IMR-90 (cell line): ENCODE results near the gene CLPX. TPM values are rescaled to one million over a fixed set of nuclear protein-coding genes. Genes with fewer than 3 reads are reported as not detected.

Experiments
- ATAC-seq: fragments of 200-7000 bp; cut with Tn5 transposase; 2 replicates; pipeline ENCODE4 v1.9.1; 2020; ENCODE audit warnings: low read depth, mild to moderate bottlenecking, moderate library complexity
- BruUV-seq: library from RNA; stranded (reverse); fragments of 400-500 nt; replicated peaks from 2 replicates; lab custom pipeline; 2021; lab: Mats Ljungman, UMichigan
- CTCF ChIA-PET: fragments of 300-600 bp; formaldehyde crosslinking; extraction: SDS; loops from one replicate; lab custom pipeline; 2021; ENCODE audit warnings: antibody characterized with exemption; lab: Yijun Ruan, JAX
- POLR2A ChIA-PET: fragments of 300-600 bp; sonication (Branson Sonifier 250); formaldehyde crosslinking; loops from one replicate; lab custom pipeline; 2022; ENCODE audit warnings: antibody characterized with exemption; ENCODE audit not compliant: unreplicated experiment; lab: Charles Lee
- DNase-seq: peaks from one replicate; pipeline ENCODE4 v3.0.0; 2013
- H2AFZ ChIP-seq: replicated peaks from 2 replicates; pipeline ENCODE3; 2013; ENCODE audit warnings: low read length, mild to moderate bottlenecking; ENCODE audit not compliant: poor library complexity
- H2AK5ac ChIP-seq: 2 replicates; pipeline ENCODE4 v1.6.1; 2013; ENCODE audit warnings: low read depth, low read length, inconsistent platforms
- H2AK9ac ChIP-seq: replicated peaks from 2 replicates; pipeline ENCODE3; 2013; ENCODE audit warnings: mild to moderate bottlenecking, low read depth, low read length, moderate library complexity; ENCODE audit not compliant: poor library complexity
- H2BK120ac ChIP-seq: 2 replicates; pipeline ENCODE4 v1.6.1; 2013; ENCODE audit warnings: low read depth, low read length, inconsistent platforms
- H2BK15ac ChIP-seq: 3 replicates; pipeline ENCODE4 v1.6.1; 2013; ENCODE audit warnings: low read depth, low read length, inconsistent platforms
- H2BK20ac ChIP-seq: 2 replicates; pipeline ENCODE4 v1.6.1; 2013; ENCODE audit warnings: low read depth, mild to moderate bottlenecking, inconsistent platforms, low read length, moderate library complexity
- H2BK5ac ChIP-seq: 2 replicates; pipeline ENCODE4 v1.6.1; 2013; ENCODE audit warnings: mild to moderate bottlenecking, low read depth, low read length, inconsistent platforms; ENCODE audit not compliant: poor library complexity, severe bottlenecking
- H3K14ac ChIP-seq: replicated peaks from 2 replicates; pipeline ENCODE4 v1.6.1; 2013; ENCODE audit warnings: low read depth, low read length, inconsistent platforms
- H3K18ac ChIP-seq: 2 replicates; pipeline ENCODE4 v1.6.1; 2013; ENCODE audit warnings: low read depth, low read length, control low read depth
- H3K23ac ChIP-seq: 2 replicates; pipeline ENCODE4 v1.6.1; 2013; ENCODE audit warnings: low read depth, low read length, inconsistent platforms
- H3K27ac ChIP-seq: 2 replicates; pipeline ENCODE4 v1.5.1; 2013; ENCODE audit warnings: mild to moderate bottlenecking, control low read depth, low read length; ENCODE audit not compliant: insufficient read depth
- H3K27me3 ChIP-seq: 2 replicates; pipeline ENCODE4 v1.6.1; 2013; ENCODE audit warnings: low read length; ENCODE audit not compliant: control insufficient read depth, insufficient read depth
- H3K36me3 ChIP-seq: 2 replicates; pipeline ENCODE4 v1.6.1; 2013; ENCODE audit warnings: low read length, mixed read lengths; ENCODE audit not compliant: control insufficient read depth, insufficient read depth
- H3K4ac ChIP-seq: 2 replicates; pipeline ENCODE4 v1.6.1; 2013; ENCODE audit warnings: low read depth, low read length, inconsistent platforms
- H3K4me1 ChIP-seq: 2 replicates; pipeline ENCODE4 v1.6.1; 2013; ENCODE audit warnings: low read length, mixed read lengths; ENCODE audit not compliant: control insufficient read depth, insufficient read depth
- H3K4me2 ChIP-seq: 2 replicates; pipeline ENCODE4 v1.6.1; 2013; ENCODE audit warnings: low read depth, mild to moderate bottlenecking, control low read depth, low read length, moderate library complexity
- H3K4me3 ChIP-seq: 2 replicates; pipeline ENCODE4 v1.5.1; 2013; ENCODE audit warnings: low read depth, mild to moderate bottlenecking, control low read depth, low read length, moderate library complexity; ENCODE audit not compliant: insufficient read depth
- H3K56ac ChIP-seq: 2 replicates; pipeline ENCODE4 v1.6.1; 2013; ENCODE audit warnings: low read length, inconsistent platforms; ENCODE audit not compliant: insufficient read depth; ENCODE audit errors: extremely low read depth
- H3K79me1 ChIP-seq, 2 experiments: 2 replicates each; pipeline ENCODE4 v1.6.1; 2013; ENCODE audit warnings: low read length in 2 of 2, inconsistent platforms in 1 of 2, low read depth in 1 of 2
- H3K9ac ChIP-seq: 2 replicates; pipeline ENCODE4 v1.6.1; 2013; ENCODE audit warnings: low read depth, low read length, control low read depth
- H3K9me1 ChIP-seq: 2 replicates; pipeline ENCODE4 v1.6.1; 2013; ENCODE audit warnings: low read length, inconsistent platforms; ENCODE audit not compliant: insufficient read depth
- H3K9me3 ChIP-seq: 2 replicates; pipeline ENCODE4 v1.6.1; 2013; ENCODE audit warnings: low read length; ENCODE audit not compliant: control insufficient read depth, insufficient read depth
- H4K20me1 ChIP-seq: 2 replicates; pipeline ENCODE4 v1.6.1; 2013; ENCODE audit warnings: low read length, inconsistent platforms; ENCODE audit not compliant: insufficient read depth
- H4K5ac ChIP-seq: 2 replicates; pipeline ENCODE4 v1.6.1; 2013; ENCODE audit warnings: mild to moderate bottlenecking, low read depth, low read length, control low read depth
- H4K8ac ChIP-seq, 2 experiments: 2 replicates each; pipeline ENCODE4 v1.6.1; 2013; ENCODE audit warnings: low read depth in 2 of 2, low read length in 2 of 2, control low read depth in 1 of 2, inconsistent platforms in 1 of 2
- H4K91ac ChIP-seq: 2 replicates; pipeline ENCODE4 v1.6.1; 2013; ENCODE audit warnings: low read depth, low read length, inconsistent platforms; ENCODE audit not compliant: insufficient read depth
- BHLHE40 ChIP-seq: fragments of 150-350 bp; IDR thresholded peaks from 2 replicates; pipeline ENCODE4 v1.6.1; 2016; ENCODE audit warnings: mild to moderate bottlenecking, low read depth, low read length
- CEBPB ChIP-seq: IDR thresholded peaks from 2 replicates; pipeline ENCODE4 v1.6.1; 2012; ENCODE audit warnings: low read depth, low read length, improper control_type of control experiment
- CHD1 ChIP-seq: IDR thresholded peaks from 2 replicates; pipeline ENCODE4 v1.6.1; 2012; ENCODE audit warnings: low read depth, low read length, improper control_type of control experiment
- CTCF ChIP-seq: conservative IDR thresholded peaks from 2 replicates; pipeline ENCODE4 v1.5.1; 2012; ENCODE audit warnings: mild to moderate bottlenecking, low read depth, low read length, improper control_type of control experiment
- ELK1 ChIP-seq: fragments of 150-350 bp; IDR thresholded peaks from 2 replicates; pipeline ENCODE4 v1.6.1; 2016; ENCODE audit warnings: low read depth, mild to moderate bottlenecking, low read length, moderate library complexity, borderline replicate concordance
- FOS ChIP-seq: fragments of 150-350 bp; IDR thresholded peaks from 2 replicates; pipeline ENCODE4 v1.6.1; 2016; ENCODE audit warnings: low read depth, low read length
- MAFK ChIP-seq: IDR thresholded peaks from 2 replicates; pipeline ENCODE4 v1.6.1; 2012; ENCODE audit warnings: low read depth, low read length, improper control_type of control experiment
- MAZ ChIP-seq: IDR thresholded peaks from 2 replicates; pipeline ENCODE4 v1.6.1; 2012; ENCODE audit warnings: low read depth, mild to moderate bottlenecking, low read length, improper control_type of control experiment, moderate library complexity, borderline replicate concordance
- MXI1 ChIP-seq: IDR thresholded peaks from 2 replicates; pipeline ENCODE4 v1.6.1; 2012; ENCODE audit warnings: low read depth, mild to moderate bottlenecking, low read length, moderate library complexity, borderline replicate concordance
- RAD21 ChIP-seq: IDR thresholded peaks from 2 replicates; pipeline ENCODE4 v1.6.1; 2012; ENCODE audit warnings: low read length, improper control_type of control experiment
- RCOR1 ChIP-seq: IDR thresholded peaks from 2 replicates; pipeline ENCODE4 v1.6.1; 2012; ENCODE audit warnings: mild to moderate bottlenecking, low read length, improper control_type of control experiment; ENCODE audit not compliant: insufficient replicate concordance
- SMC3 ChIP-seq: fragments of 150-350 bp; IDR thresholded peaks from 2 replicates; pipeline ENCODE4 v1.6.1; 2016; ENCODE audit warnings: low read depth, mild to moderate bottlenecking, antibody characterized with exemption, low read length, moderate library complexity
- USF2 ChIP-seq: fragments of 150-350 bp; IDR thresholded peaks from 2 replicates; pipeline ENCODE4 v1.6.1; 2017; ENCODE audit warnings: mild to moderate bottlenecking, antibody characterized with exemption, low read length, low read depth
- WGBS, 2 experiments: methylation state at CpG; one replicate each; pipeline versions ENCODE4 v1.1.5 to v1.1.7; 2013; ENCODE audit warnings: missing lambda C conversion rate in 2 of 2; ENCODE audit not compliant: insufficient read length in 1 of 2; ENCODE audit errors: extremely low coverage in 2 of 2; 5-methylcytosine and 5-hydroxymethylcytosine counted together
- dilution Hi-C: fragments of 300-500 bp; cut with HindIII; formaldehyde crosslinking; loops from one replicate; pipeline ENCODE4 v1.14.3; 2018; ENCODE audit warnings: low sequenced_read_pairs; ENCODE audit not compliant: unreplicated experiment
- in situ Hi-C: fragments of 300-500 bp; cut with MboI; formaldehyde crosslinking; loops from 3 replicates; pipeline ENCODE4 v1.14.3; 2019; ENCODE audit warnings: low sequenced_read_pairs, inconsistent platforms, mixed read lengths
- intact Hi-C: fragments of 100-400 bp; cut with micrococcal nuclease; formaldehyde crosslinking; loops from 2 replicates; pipeline ENCODE4 v1.10.0; 2022
- polyA plus RNA-seq, 3 experiments: library from polyadenylated mRNA; depleted of rRNA; stranded (reverse); fragments of >200 nt; gene quantifications; 2 replicates each; pipeline ENCODE4 v1.2.3, GENCODE V29; 2012; ENCODE audit warnings: low replicate concordance in 1 of 3
- total RNA-seq: library from RNA; depleted of rRNA; stranded (reverse); fragments of >200 nt; gene quantifications from 2 replicates; pipeline ENCODE4 v1.2.3, GENCODE V29; 2012

The CLPX gene
- total and polyA plus RNA-seq, 2 of the 4 experiments (the other 2 are of a cell fraction), result 25.8 to 26.9 TPM

GRCh38 chr15:65106011-65106590 lies 79.0 kb downstream of the CLPX start:
- H3K4me1 ChIP-seq, result no peaks in the 10 kb centered on the region
- CTCF ChIA-PET, result no interaction called here
- no peak overlapping the region for H4K5ac ChIP-seq
- H3K9ac ChIP-seq, result no peak overlapping the region
- DNase-seq, result no peak
- H3K36me3 ChIP-seq, result peaks cover 23% of the 10 kb centered on the region
- no peak overlapping the region for H3K27ac ChIP-seq
- H3K18ac ChIP-seq, result no peak overlapping the region
- H3K4me3 ChIP-seq, result no peak overlapping the region
- no peak overlapping the region for H4K8ac ChIP-seq
- POLR2A ChIA-PET, result no interaction called here
- in situ Hi-C loops (no loop called here), intact Hi-C loops (no loop called here), dilution Hi-C loops (no loop called here)
- no peak overlapping the region for H3K4ac ChIP-seq
- H3K27me3 ChIP-seq, result no peaks in the 10 kb centered on the region
- H3K9me1 ChIP-seq, result peaks cover 7% of the 10 kb centered on the region; the same call in 1 of the 2 replicates
- no peak overlapping the region for H2AK9ac ChIP-seq
- H3K56ac ChIP-seq, result no peak overlapping the region
- TF ChIP-seq ELK1 (no peak), RAD21 (no peak), CEBPB (no peak), FOS (no peak), BHLHE40 (no peak), MAZ (no peak), USF2 (no peak), SMC3 (no peak), RCOR1 (no peak), MAFK (no peak), CTCF (no peak), CHD1 (no peak), MXI1 (no peak)
- H2BK15ac ChIP-seq, result no peak overlapping the region
- no peak overlapping the region for H2BK5ac ChIP-seq
- no peak overlapping the region for H2AK5ac ChIP-seq
- H4K91ac ChIP-seq, result no peak overlapping the region
- 77% methylated on average over 3 of the region's 6 CpGs; no CpG with 5 or more reads in 1 of the 2 experiments for WGBS, 2 experiments
- no peak overlapping the region for H2BK120ac ChIP-seq
- H3K4me2 ChIP-seq, result no peak overlapping the region
- no peak overlapping the region for H3K23ac ChIP-seq
- no TSS peak for BruUV-seq
- no peak overlapping the region for H3K14ac ChIP-seq
- peaks cover 3% of the 10 kb centered on the region in 2 experiments; a peak in 2 of 4 replicates for H3K79me1 ChIP-seq
- peaks cover 4% of the 10 kb centered on the region; the same call in 1 of the 2 replicates for H4K20me1 ChIP-seq
- H2AFZ ChIP-seq, result no peak overlapping the region
- no peak for ATAC-seq
- H2BK20ac ChIP-seq, result no peak overlapping the region
- no peaks in the 10 kb centered on the region for H3K9me3 ChIP-seq
